AG09309 (cell line): ENCODE data around the gene HBM.

Experiments used
- DNase-seq: peaks from one replicate; pipeline ENCODE4 v3.0.0-alpha.2; 2010; ENCODE audit warnings: low read depth
- H3K4me3 ChIP-seq: 2 replicates; pipeline ENCODE4 v1.5.1; 2011; ENCODE audit warnings: mild to moderate bottlenecking, low read depth, low read length, moderate library complexity; ENCODE audit not compliant: control insufficient read depth
- CTCF ChIP-seq: IDR thresholded peaks from 2 replicates; pipeline ENCODE4 v1.5.1; 2011; ENCODE audit warnings: mild to moderate bottlenecking, low read depth, low read length, inconsistent platforms; ENCODE audit not compliant: insufficient read depth, control insufficient read depth; ENCODE audit errors: missing control alignments

Gene HBM, protein sequence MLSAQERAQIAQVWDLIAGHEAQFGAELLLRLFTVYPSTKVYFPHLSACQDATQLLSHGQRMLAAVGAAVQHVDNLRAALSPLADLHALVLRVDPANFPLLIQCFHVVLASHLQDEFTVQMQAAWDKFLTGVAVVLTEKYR

GRCh38 chr16:165539-166374 is at the start of gene HBM:
Gene HBM, plus strand, starts transcription at chr16:165978. Its CDS starts 20 bp downstream, at chr16:165998.
- no peak for TF ChIP-seq CTCF
- no peak within 1 kb of the TSS for H3K4me3 ChIP-seq
- no peak for DNase-seq

- no peak for DNase-seq
- TF ChIP-seq CTCF = no peak
- H3K4me3 ChIP-seq = no peak overlapping the region
Measured at GRCh38 chr16:116015-116414, 49.8 kb upstream of the HBM start.

DNA sequence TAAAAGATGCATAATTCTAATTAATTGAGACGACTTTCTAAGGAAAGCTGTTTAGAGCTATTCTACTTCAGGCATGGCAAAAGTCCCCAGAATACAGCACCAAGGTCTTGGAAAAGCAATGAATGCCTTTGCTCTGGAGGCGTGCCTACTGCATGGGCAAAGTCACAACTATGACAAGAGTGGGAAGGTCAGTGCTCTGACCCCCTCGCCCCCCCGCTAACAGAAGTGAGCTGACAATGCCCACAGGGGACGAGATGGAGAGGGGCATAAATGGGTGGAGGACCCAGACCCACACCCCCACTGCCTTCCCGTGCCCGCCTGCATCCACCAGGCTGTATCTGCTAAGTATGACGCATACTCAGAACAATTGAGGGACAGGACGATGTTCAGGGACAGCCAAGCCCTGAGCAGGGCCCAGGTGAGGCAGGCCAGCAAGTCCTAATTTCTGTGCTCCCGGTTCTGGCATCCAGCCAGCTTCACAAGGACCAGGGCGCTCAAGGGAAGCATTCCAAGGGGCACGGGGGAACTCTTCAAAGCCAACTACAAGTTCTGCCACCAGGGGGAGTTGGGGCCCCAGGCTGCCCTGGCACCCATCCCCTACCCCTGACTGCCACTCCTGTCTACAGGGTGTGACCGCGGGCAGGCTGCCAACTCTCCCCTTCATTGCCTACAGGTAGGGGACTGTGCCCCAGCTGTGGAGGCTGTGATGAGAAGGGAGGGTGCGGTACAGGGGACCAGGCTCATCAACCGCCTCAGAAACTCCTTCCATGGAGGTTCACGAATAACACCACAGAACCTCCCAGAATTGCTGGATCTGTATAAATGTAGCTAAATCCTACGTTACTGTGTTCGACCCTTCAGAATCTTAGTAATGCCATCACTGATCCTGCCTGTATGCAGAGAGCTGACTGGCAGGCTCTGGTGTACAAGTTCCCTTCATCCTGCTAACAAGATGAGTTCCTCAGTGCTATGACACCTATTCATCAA is 48.1 kb upstream of the HBM start:
- TF ChIP-seq CTCF = peak; percentile 70
- H3K4me3 ChIP-seq = no peak overlapping the region
- no peak for DNase-seq

DNA sequence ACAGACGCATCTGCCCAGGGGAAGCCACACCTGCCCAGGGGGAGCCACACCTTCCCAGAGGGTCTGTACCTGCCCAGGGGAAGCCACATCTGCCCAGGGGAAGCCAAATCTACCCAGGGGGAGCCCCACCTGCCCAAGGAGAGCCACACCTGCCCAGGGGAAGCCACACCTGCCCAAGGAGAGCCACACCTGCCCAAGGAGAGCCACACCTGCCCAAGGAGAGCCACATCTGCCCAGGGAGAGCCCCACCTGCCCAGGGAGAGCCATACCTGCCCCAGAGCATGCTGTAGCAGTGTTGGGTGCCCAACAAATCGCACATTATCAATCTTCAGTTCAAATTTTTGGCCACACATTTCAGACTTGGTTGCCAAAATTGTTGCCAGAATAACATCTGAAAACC is 46.9 kb upstream of the HBM start:
- no peak for TF ChIP-seq CTCF
- no peak for DNase-seq
- H3K4me3 ChIP-seq = no peak overlapping the region

DNA sequence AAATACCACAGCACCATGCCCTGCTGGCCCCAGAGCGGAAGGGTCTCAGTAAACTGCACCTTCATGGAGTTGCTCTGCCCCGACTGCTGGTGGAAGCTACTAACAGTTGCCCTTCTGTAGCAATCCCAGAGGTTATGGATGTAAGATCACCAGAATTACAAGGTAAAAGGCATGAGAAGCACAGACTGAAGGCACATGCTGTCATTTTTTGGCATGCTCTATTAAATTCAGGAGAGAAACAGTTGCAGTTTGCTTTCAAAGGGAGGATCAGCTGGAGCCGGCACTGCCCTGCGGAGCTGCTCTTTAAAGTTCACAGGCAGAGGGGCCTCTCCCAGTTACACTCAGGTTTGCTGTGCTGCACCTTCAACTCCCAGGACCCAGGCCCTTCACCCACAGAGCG is 46.5 kb upstream of the HBM start:
- no peak for DNase-seq
- no peak for TF ChIP-seq CTCF
- H3K4me3 ChIP-seq = no peak overlapping the region

- no peak for DNase-seq
- no peak for TF ChIP-seq CTCF
- H3K4me3 ChIP-seq = no peak overlapping the region
Measured at GRCh38 chr16:119835-120491, 45.8 kb upstream of the HBM start.
